Body of pancreas (tissue), 4 donors: ENCODE data around the gene UGT1A1.

ENCODE experiments used
- POLR2A ChIP-seq, 3 donors: fragments of 450-650 bp; IDR thresholded peaks; one replicate each; pipeline ENCODE4 v1.6.1; 2016; ENCODE audit warnings: antibody characterized with exemption in 3 of 3, mild to moderate bottlenecking in 2 of 3
- TF ChIP-seq, protein P1 (sequence below), 7 experiments: fragments of 450-650 bp in 4 of 7; fragments of 200-600 bp in 3 of 7; sonication (generic) in 3 of 7; IDR thresholded peaks; one replicate each; pipeline ENCODE4 v1.5.1; 2016 to 2019; ENCODE audit warnings: antibody characterized with exemption in 7 of 7

DNA sequence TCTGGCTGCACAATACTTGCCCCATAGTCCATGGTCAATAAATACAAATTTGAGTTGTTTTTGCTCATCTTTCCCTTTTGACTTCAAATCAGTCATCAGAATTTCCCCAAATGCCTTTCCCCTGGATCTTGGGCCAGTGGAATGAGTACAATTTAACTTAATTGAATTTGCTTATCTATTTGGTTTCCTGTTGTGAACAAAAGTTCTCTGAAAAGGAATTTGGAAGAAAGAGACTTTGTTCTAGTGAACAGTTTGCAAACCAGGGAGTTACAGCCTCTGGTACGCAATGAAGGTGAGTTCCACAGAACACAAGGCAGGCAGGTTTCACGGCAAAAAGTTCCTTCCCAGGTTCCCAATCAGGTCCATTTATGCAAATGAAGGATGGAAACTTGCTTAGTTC, 1.2 kb upstream of the UGT1A1 start:
- TF ChIP-seq, protein P1, sequence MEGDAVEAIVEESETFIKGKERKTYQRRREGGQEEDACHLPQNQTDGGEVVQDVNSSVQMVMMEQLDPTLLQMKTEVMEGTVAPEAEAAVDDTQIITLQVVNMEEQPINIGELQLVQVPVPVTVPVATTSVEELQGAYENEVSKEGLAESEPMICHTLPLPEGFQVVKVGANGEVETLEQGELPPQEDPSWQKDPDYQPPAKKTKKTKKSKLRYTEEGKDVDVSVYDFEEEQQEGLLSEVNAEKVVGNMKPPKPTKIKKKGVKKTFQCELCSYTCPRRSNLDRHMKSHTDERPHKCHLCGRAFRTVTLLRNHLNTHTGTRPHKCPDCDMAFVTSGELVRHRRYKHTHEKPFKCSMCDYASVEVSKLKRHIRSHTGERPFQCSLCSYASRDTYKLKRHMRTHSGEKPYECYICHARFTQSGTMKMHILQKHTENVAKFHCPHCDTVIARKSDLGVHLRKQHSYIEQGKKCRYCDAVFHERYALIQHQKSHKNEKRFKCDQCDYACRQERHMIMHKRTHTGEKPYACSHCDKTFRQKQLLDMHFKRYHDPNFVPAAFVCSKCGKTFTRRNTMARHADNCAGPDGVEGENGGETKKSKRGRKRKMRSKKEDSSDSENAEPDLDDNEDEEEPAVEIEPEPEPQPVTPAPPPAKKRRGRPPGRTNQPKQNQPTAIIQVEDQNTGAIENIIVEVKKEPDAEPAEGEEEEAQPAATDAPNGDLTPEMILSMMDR (IDR thresholded peaks at IDR 0.05) = no peak
- no peak for TF ChIP-seq POLR2A (IDR thresholded peaks at IDR 0.05)
